ENCODE data around the gene BICDL1. TPM values are rescaled to one million over a fixed set of nuclear protein-coding genes. Genes with fewer than 3 reads are reported as not detected.

The BICDL1 gene
- total and polyA plus RNA-seq, 10 of the 15 experiments (the other 5 are each of a cell fraction or from before 2014, with no cell fraction given): 0.72 to 12.3 (median 4.2) TPM

GRCh38 chr12:120132863-120133385, 143.9 kb downstream of the BICDL1 start:
- POLR2A ChIA-PET: interaction anchor here (0.6 to 8.1 kb wide), 9 partner anchors 8 to 69 kb away, joined by 3 to 141 read pairs (median 7); partner anchors contain the start of genes RAB35 and RPLP0
- Histone ChIP-seq H3K9ac (ENCODE audit: control insufficient read depth, insufficient read depth, low read length) (peak overlapping the region; percentile 49), H3K27ac (ENCODE audit: control insufficient read depth, insufficient read depth) (peak overlapping the region; percentile 84), H3K4me3 (peak overlapping the region; percentile 42; the same call in 1 of the 2 replicates), H3K9me3 (replicated peaks; ENCODE audit: control insufficient read depth, insufficient read depth, low read length) (no peaks in the 10 kb centered on the region), H3K4me1 (ENCODE audit: control insufficient read depth, insufficient read depth, low read length) (peaks cover 31% of the 10 kb centered on the region), H3K79me2 (ENCODE audit: control insufficient read depth, insufficient read depth, low read length) (no peaks in the 10 kb centered on the region; the same call in 1 of the 2 replicates), H3K4me2 (ENCODE audit: control insufficient read depth, insufficient read depth) (peak overlapping the region; percentile 98), H3K27me3 (replicated peaks in 1 of 2; ENCODE audit: control insufficient read depth in 2 of 2, insufficient read depth in 2 of 2, low read length in 1 of 2) (no peaks in the 10 kb centered on the region), H3K36me3 (ENCODE audit: control insufficient read depth in 2 of 2, insufficient read depth in 2 of 2, low read length in 1 of 2) (peaks cover 54 to 60% of the 10 kb centered on the region in 2 experiments), H4K20me1 (ENCODE audit: control insufficient read depth, insufficient read depth) (no peaks in the 10 kb centered on the region), H2AFZ (ENCODE audit: control insufficient read depth, low read depth, low read length) (no peak overlapping the region)
- ATAC-seq: peak; percentile 95
- SMC1A ChIA-PET (ENCODE audit: uncharacterized antibody, unreplicated experiment): interaction anchor here (0.6 to 4.9 kb wide), 11 partner anchors 14 to 142 kb away, joined by 3 to 142 read pairs (median 4); partner anchors contain the start of genes RAB35 and RPLP0
- peak; percentile 99 for FAIRE-seq
- RAD21 ChIA-PET (ENCODE audit: unreplicated experiment): interaction anchor here (1.2 to 4.2 kb wide), 6 partner anchors 14 to 68 kb away, joined by 3 to 118 read pairs (median 6); partner anchors contain the start of genes RAB35 and RPLP0
- intact Hi-C loops (cut with micrococcal nuclease; ENCODE audit: unreplicated experiment): loop anchor here (2.0 kb wide), 1 partner anchor 14 kb away; no protein-coding TSS in a partner anchor
- DNase-seq (ENCODE audit: low read depth, low spot score): peak; percentile 92
- BruUV-seq (replicated peaks): no TSS peak
- CTCF ChIA-PET: interaction anchor here (0.8 to 4.9 kb wide), 5 partner anchors 12 to 69 kb away, joined by 3 to 57 read pairs (median 18); partner anchors contain the start of genes RAB35 and RPLP0
- WGBS (ENCODE audit: insufficient coverage, insufficient replicate concordance, low lambda C conversion rate, missing lambda C conversion rate): 0% methylated on average over 6 of the region's 6 CpGs
- in situ Hi-C loops (cut with MboI): no loop called here
- TF ChIP-seq CHD1 (IDR thresholded peaks at IDR 0.05; ENCODE audit: low read depth, low read length): no peak
- TF ChIP-seq JUNB (IDR thresholded peaks at IDR 0.05): no peak
- no peak for TF ChIP-seq CBX5 (IDR thresholded peaks at IDR 0.05; ENCODE audit: low read depth)
- no peak for TF ChIP-seq NKRF (conservative IDR thresholded peaks at IDR 0.05)
- TF ChIP-seq ZBED1 (IDR thresholded peaks at IDR 0.05; ENCODE audit: borderline replicate concordance): no peak
- TF ChIP-seq HCFC1 (IDR thresholded peaks at IDR 0.05; ENCODE audit: low read length): no peak
- no peak for TF ChIP-seq ZNF207 (IDR thresholded peaks at IDR 0.05; ENCODE audit: borderline replicate concordance)
- no peak; the same call in 1 of the 2 replicates for TF ChIP-seq ASH2L (IDR thresholded peaks at IDR 0.05; ENCODE audit: borderline replicate concordance, low read depth)
- peak; percentile 42; the same call in 1 of the 2 replicates for TF ChIP-seq FOXM1 (IDR thresholded peaks at IDR 0.05; ENCODE audit: low read depth, low read length)
- TF ChIP-seq ATF2 (IDR thresholded peaks at IDR 0.05; ENCODE audit: low read length): peak; percentile 78
- no peak for TF ChIP-seq SUPT20H (IDR thresholded peaks at IDR 0.05; ENCODE audit: borderline replicate concordance, control insufficient read depth, low read depth, low read length)
- TF ChIP-seq MTA2 (IDR thresholded peaks at IDR 0.05; ENCODE audit: low read depth): peak; percentile 86
- peak; percentile 70; the same call in 1 of the 2 replicates for TF ChIP-seq PAX5 (IDR thresholded peaks at IDR 0.05; ENCODE audit: borderline replicate concordance, low read depth, low read length)
- TF ChIP-seq ETV6 (conservative IDR thresholded peaks at IDR 0.05 in 1 of 2, IDR thresholded peaks at IDR 0.05 in 1 of 2; ENCODE audit: borderline replicate concordance in 1 of 2, low read depth in 1 of 2): 0 out of 4 replicates have a peak, but pooled peaks of 1 of the 2 experiments have one; percentile 32
- no peak for TF ChIP-seq KDM1A (IDR thresholded peaks at IDR 0.05; ENCODE audit: borderline replicate concordance)
- TF ChIP-seq E2F8 (IDR thresholded peaks at IDR 0.05; ENCODE audit: low read depth, partially characterized antibody): no peak
